Activated T-helper 1 cell treated with Interleukin-2 at 50 U/mL for 16 hours (primary cell): Measurements from ENCODE around the gene DLGAP3.
"Not testable (repeated sequence)": the region's sequence is repeated elsewhere in the genome, so short reads cannot be mapped to it uniquely, and the experiment has no call there.

Experiments used
- DNase-seq: peaks from one replicate; pipeline ENCODE4 v3.0.0-alpha.2; 2020; ENCODE audit warnings: low read depth

Gene DLGAP3, protein sequence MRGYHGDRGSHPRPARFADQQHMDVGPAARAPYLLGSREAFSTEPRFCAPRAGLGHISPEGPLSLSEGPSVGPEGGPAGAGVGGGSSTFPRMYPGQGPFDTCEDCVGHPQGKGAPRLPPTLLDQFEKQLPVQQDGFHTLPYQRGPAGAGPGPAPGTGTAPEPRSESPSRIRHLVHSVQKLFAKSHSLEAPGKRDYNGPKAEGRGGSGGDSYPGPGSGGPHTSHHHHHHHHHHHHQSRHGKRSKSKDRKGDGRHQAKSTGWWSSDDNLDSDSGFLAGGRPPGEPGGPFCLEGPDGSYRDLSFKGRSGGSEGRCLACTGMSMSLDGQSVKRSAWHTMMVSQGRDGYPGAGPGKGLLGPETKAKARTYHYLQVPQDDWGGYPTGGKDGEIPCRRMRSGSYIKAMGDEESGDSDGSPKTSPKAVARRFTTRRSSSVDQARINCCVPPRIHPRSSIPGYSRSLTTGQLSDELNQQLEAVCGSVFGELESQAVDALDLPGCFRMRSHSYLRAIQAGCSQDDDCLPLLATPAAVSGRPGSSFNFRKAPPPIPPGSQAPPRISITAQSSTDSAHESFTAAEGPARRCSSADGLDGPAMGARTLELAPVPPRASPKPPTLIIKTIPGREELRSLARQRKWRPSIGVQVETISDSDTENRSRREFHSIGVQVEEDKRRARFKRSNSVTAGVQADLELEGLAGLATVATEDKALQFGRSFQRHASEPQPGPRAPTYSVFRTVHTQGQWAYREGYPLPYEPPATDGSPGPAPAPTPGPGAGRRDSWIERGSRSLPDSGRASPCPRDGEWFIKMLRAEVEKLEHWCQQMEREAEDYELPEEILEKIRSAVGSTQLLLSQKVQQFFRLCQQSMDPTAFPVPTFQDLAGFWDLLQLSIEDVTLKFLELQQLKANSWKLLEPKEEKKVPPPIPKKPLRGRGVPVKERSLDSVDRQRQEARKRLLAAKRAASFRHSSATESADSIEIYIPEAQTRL

DNA sequence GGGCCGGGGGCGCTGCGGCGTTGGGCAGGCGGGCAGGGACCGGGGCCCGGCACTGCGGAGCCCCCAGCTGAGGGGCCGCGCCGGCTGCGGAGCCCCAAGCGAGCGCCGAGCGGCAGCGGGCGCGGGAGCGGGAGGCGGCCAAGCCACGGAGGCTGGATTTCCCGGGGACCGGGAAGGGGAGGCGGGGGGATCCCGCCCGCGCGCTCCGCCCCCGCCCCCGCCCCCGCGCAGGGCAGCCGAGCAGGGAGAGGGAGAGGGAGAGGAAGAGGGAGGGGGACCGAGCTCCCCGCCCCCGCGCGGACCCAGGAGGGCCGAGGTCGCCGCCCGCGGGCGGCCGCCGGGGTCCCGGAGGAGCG, at the start of gene DLGAP3:
Gene DLGAP3, minus strand, starts transcription at position 154 of the 356 bp plus-strand sequence. CDS start 24,267 bp downstream, outside the sequence.
- DNase-seq = no peak

DNA sequence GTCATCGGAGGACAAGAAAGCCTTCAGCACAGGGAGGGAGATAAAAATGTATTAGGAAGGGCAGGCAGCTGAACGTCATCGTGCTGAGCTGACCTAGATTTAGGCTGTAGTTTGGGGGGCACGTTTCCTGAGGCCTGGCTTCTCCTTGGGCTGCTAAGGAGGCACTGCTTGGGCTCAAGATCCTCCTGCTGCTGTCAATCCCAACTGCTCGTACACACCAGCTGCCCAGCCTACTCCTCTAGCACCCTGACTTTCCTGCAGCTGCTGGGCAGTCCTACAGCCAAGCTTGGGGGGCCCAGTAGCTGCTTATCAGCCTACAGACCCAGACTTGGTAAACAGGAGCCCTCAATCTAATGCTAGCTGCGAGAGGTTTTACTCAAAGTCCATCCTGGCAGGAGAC, 49.5 kb upstream of the DLGAP3 start:
- DNase-seq = no peak

DNA sequence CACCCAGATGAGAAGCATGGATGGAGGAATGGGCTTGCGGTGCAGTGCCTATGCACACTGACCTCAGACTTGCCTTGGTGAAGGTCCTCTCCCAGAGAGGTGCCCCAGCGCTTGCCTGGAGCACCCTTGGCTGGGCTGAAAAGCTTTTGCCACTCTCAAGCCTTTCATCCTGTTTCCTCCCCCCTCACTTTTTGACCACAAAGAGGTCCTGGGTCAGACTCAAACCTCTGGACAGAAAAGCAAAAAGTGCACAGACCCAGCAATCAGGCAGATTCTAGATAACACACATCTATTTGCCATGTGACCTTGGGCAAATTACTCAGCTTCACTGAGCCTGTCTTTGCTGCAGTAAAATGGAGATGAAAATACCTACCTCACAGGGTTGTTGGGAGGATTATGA, 48.4 kb upstream of the DLGAP3 start:
- no peak for DNase-seq

DNA sequence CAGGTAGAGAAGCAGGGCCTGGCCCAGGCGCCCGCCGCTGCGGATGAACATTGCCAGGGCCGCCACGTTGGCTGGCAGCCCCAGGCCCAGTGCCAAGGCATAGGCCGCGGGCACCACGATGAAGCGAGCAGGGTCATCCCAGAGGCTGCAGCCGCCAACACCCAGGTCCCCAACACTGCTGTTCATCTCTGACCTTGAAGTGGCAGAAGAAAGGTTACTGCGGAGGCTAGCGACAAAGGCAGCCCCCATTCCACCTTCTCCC, 47.7 kb upstream of the DLGAP3 start:
- no peak for DNase-seq

DNA sequence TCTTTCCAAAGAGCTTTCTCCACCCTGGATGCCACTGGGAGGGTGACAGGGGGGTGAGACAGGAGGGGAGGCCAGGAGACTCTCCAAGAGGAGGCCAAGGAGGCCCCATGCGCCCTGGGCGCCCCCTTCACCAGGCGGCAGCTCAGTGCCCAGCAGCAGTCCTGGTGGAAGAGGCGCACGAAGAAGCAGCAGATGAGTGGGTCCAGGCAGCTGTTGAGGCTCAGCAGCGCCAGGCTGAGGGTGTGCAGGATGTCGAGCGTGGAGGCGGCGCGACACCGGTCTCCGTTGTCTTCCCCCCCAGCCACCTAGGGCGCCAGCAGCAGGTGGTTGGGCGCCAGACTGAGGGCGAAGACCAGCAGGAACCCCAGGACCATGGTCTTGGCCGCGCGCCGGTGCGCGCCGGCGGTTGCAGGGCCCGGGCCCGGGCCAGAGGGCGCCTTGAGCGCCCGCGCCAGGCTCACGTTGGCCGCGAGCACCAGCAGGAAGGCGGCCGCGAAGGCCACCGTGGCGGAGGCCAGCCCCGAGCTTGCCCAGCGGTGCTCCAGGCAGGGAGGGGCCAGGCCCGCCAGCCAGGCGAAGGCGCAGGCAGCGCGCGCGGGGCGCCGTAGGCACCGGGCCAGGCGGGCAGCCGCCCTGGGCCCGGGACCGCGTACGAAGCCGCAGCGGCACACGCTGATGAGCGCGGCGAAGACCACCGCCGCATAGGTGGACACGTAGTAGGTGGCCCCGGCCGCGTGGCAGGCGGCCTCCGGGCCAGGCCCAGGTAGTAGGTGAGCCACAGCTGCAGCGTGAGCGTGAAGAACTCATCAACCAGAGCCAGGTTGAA, 47.1 kb upstream of the DLGAP3 start:
- no peak for DNase-seq

DNA sequence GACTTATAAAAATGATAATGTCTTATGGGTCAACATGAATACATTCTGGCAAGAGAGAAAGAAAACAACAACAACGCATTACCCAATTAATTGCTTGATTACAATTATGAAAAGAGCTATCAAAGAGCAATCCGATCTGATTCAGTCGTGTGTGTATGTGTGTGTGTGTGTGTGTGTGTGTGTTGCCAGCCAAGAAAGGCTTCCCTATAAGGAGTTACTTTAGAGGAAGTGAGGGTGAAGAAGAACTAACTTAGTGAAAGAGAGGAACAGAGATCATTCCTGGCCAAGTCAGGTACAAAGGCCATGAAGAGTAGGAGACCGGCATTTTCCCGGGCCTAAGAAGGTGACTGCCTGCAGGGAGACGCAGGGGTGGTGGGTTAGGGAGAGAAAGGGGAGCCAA, 46.3 kb upstream of the DLGAP3 start:
- DNase-seq = no peak

DNA sequence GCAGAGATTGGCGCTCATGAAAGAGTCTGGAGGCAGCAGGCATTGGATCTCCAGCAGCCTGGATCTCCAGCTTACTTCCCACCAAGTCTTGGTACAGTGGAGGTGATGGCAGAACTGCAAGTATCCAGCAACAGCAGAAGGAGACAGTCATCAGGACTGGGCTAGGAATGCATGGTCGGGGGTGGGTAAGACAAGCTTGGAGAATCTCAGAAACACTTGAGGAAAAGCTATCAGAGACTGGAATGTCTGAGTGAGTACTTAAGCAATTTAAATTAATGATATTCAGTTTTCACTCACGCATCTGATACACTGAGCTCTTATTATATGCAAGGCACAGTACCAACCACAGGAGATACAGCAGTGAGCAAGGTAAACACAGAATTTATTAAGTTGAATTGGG, 45.9 kb upstream of the DLGAP3 start:
- no peak for DNase-seq

DNA sequence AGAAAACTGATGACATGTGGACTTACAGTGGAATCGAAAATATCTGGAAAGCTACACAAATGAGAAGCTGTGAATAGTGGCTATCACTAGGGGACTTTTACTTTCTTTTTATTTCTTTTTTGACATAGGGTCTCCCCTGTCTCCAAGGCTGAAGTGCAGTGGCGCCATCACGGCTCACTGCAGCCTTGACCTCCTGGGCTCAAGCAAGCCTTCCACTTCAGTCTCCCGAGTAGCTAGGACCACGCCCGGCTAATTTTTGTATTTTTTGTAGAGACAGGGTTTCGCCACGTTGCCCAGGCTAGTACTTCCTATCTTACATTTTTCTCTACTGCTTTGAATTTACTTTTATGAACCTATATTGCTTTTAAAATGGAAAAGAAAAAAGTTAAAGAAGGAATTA, 45.2 kb upstream of the DLGAP3 start:
- no peak for DNase-seq

DNA sequence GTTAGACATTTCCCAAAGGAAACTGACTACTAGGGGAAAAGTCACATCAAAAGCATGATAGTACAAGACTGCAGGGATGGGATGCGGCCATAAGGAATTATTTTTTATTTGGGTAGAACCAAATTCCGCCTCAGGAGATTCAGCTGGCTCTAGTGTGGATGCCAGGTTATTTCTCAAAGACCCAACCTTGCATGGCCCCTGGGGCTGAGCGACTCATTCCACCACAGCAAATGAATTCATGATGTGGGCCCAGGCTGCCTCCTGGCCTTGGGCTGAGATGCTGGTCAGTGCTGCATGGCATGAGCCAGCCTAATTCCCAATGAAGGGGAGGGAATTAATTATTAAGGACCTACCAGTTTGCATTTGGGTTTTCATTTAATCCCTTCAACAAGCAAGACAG, 43.9 kb upstream of the DLGAP3 start:
- DNase-seq = no peak

DNA sequence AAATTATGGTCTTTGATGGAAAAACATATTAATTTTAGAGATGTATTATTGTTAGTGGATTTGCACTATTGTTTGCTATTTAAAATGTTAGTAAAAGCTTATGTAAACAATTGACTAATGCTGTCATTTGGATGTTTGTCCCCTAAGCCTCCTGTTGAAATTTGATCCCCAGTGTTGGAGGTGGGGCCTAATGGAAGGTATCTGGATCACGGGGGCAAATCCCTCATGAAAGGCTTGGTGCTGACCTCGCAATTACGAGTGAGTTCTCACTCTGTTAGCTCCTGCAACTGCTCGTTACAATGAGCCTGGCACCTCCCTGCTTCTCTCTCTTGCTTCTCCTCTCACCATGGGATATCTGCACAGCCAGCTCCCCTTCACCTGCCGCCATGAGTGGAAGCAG, 41.4 kb upstream of the DLGAP3 start:
- no peak for DNase-seq

DNA sequence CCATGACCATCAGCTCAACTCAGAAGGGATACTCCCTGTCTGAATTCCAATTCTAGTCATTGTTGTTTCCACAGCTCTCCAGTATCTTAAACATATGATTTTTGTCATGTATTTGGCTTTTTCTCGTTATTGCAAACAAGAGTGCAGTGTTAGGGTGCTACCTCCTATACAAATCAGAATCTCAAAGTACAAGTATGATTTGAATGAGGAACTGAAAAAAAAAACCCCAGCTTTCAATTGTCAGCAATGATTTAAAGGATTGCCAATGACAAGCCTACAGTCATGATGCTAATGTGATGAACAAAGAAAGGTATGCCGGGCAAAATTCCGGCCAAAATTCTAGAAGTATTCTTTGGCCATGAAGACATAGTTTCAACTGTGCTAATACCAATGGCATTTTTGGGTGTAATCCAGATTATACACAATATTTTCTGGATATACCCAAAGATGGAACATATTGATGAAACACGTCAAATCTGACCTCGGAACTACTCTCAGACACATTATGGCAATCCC, 40.8 kb upstream of the DLGAP3 start:
- DNase-seq = no peak

DNA sequence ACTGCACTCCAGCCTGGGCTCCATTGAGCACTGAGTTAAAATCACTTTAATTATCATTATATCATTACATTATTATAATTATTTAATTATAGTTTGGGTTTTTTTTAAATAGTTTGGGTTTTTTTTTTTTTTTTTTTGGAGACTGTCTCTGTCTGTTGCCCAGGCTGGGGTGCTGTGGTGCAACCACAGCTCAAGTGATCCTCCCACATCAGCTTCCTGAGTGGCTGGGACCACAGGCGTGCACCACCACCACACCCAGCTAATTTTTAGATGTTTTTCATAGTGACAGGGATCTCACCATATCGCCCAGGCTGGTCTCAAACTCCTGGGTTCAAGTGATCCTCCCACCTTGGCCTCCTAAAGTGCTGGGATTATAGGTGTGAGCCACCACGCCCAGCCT, 38.8 kb upstream of the DLGAP3 start:
- not testable (repeated sequence) for DNase-seq

DNA sequence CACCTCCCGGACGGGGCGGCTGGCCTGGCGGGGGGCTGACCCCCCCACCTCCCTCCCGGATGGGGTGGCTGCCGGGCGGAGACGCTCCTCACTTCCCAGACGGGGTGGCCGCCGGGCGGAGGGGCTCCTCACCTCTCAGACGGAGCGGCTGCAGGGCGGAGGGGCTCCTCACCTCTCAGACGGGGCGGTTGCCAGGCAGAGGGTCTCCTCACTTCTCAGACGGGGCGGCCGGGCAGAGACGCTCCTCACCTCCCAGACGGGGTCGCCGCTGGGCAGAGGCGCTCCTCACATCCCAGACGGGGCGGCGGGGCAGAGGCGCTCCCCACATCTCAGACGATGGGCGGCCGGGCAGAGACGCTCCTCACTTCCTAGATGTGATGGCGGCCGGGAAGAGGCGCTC, 38.2 kb upstream of the DLGAP3 start:
- not testable (repeated sequence) for DNase-seq

DNA sequence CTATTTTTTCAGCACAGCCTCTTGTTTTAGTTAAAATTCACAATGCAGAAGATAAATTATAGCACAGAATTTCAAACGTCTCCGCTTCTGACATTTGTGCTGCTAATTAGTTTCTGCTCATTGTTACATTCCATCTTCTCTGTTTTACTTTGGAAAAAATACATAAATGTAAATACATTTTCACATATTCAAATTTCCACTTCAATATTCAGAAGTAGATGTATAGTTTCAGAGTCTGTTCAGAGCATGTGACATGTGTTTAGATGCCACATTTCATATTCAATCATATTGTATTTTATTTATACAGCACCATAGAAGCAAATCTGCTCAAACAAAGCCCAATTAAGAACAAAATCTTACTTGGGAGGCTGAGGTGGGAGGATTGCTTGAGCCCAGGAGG, 36.1 kb upstream of the DLGAP3 start:
- no peak for DNase-seq

DNA sequence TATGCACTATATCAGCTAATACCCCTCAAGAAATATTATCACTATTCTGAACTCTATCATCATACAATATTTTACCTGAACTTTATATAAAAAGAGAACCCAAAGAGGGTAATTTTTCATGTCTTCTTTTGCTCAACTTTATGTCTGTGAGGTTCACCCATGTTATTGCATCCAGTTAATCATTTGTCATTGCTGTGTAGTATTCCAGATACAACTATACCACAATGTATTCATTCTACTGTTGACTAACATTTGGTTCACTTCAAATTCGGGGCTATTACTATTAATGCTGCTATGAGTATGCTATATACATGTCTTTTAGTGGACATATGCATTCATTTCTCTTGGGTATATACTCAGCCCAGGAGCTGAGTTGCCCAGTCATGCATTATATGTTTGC, 21.0 kb upstream of the DLGAP3 start:
- no peak for DNase-seq

DNA sequence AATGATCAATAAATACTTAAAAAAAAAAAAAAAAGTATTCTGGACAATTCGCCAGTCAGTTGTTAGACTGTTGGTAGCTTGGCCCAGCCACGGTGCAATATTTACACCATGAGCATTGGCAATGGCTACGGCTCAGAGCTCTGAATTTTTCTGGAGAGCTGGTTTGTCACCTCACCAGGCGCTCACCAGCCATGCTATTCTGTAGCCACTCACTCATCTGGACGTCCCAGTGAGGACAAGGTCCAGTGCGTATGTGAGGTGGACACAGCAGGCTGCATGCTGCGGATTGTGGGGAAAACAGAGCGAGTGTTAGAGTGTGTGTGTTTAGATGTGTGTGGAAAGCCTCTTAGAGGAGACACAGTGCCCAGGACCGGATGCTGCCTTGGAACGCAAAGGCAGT, 19.3 kb upstream of the DLGAP3 start:
- DNase-seq = not testable (repeated sequence)

DNA sequence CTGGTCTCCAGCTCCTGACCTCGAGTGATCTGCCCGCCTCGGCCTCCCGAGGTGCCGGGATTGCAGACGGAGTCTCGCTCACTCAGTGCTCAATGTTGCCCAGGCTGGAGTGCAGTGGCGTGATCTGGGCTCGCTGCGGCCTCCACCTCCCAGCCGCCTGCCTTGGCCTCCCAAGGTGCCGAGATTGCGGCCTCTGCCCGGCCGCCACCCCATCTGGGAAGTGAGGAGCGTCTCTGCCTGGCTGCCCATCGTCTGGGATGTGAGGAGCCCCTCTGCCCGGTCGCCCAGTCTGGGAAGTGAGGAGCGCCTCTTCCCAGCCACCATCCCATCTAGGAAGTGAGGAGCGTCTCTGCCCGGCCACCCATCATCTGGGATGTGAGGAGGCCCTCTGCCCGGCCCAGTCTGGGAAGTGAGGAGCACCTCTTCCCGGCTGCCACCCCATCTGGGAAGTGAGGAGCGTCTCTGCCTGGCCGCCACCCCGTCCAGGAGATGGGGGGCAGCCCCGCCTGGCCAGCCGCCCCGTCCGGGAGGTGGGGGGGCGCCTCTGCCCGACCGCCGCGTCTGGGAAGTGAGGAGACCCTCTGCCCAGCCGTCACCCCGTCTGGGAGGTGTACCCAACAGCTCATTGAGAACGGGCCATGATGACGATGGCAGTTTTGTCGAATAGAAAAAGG, 18.3 kb upstream of the DLGAP3 start:
- DNase-seq = not testable (repeated sequence)

DNA sequence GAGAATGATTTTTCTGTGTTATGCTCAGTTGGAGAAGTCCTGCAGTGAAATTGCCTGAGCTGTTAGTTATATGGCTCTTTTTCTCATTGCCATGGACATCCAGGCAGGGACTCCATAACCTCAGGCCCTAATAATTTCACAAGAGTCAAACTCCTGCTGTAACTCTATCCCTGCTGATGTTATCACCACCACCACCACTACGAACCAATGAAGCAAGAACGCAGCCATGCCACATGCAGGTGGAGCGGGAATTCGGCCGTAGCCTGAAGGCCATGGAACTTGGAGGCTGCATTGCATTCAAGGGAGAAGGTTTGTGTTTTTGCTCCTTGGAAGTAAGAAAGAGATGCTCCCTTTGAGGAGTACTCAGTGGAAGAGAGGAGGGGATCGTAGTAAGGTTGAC, 16.8 kb upstream of the DLGAP3 start:
- no peak for DNase-seq

DNA sequence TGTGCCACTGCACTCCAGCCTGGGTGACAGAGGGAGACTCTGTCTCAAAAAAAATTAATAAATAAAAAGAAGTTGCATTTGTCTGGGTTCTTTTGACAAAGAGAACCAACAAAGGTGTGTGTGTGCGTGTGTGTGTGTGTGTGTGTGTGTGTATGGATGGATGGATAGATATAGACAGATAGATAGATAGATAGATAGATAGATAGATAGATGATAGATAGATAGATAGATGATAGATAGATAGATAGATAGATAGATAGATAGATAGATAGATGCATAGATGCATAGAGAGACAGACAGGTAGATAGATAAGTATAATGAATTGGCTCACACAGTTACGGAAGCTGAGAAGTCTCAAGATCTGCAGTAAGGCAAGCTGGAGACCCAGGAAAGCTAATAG, 12.3 kb upstream of the DLGAP3 start:
- DNase-seq = not testable (repeated sequence)

DNA sequence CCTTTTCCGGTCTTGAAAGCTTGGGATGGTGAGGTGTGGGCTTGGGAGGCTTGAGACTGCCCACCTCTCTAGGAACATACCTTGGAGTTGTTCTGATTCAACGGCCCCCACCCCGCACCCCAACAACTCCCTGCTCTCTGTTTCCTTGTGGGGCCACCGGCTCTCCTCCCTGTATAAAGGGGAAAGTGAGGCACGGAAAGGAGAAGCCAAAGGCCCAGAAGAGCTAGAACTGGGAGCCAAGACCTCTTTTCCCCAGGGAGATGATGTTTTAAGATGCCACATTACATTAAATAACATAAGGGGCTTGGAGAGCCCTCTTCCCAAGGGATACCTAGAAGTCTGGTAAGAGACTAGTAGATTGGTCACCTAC, 1.2 kb upstream of the DLGAP3 start:
- no peak for DNase-seq

DNA sequence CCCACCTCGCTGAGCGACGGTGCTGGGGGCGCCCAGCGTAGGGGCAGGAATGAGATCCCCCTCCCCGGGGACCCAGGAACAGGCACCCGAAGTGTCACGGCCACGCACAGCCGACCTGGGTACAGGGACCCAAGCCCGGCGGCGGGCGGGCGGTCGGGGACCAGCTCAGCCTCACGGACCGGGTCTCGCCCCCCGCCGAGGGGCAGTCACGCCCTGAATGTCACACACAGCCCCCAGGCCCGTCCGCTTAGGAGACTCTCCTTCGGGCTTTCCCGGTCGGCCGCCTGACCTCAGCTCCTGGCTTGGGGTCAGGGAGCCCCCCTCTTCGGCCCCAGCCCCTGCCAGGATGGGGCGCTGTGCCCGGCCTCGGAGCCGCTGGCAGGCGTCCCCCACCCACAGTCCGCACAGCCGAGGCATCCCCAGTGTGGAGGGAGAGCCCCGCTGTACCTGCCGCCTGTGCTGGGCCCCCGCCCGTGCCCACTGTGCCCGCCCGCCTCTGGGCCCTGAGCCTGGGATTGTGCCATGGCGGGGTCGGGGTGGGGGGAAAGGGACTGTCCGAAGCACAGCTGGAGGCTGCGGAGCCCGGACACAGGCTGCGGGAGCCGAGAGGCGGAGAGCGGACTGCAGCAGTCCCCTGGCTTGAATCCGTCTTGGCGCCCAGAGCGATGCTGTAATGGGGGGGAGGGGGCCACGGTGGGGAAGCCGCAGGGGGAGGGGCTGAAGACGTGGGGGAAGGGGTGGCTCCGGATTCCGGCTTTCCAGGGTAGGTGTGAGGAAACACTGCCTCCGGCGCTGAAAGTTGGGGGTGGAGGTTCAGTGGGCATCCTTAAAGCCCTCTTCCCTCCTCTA, 627 bp upstream of the DLGAP3 start:
- DNase-seq = no peak
